Stimulated activated effector memory CD8-positive, alpha-beta T cell treated with anti-CD3 and anti-CD28 coated beads, Interleukin-12 subunit alpha, Interleukin-12 subunit beta, amount 100 ng/mL, for 72 hours (primary cell): ENCODE results near the gene TRIO.
A peak's percentile ranks its signal among the peaks of the same experiment; 100 is the strongest.

ENCODE experiments used
- ATAC-seq: fragments of 150-1000 bp; cut with Tn5 transposase; 2 replicates; pipeline ENCODE4 v1.10.0; 2021
- DNase-seq, 2 donors: peaks; one replicate each; pipeline ENCODE4 v3.0.0; 2021 to 2022; ENCODE audit warnings: low spot score in 2 of 2
- H3K27ac Mint-ChIP-seq: one replicate; pipeline ENCODE4 v1.8.0; 2022; ENCODE audit warnings: mild to moderate bottlenecking, mixed read lengths
- H3K36me3 Mint-ChIP-seq: one replicate; pipeline ENCODE4 v1.8.0; 2022; ENCODE audit warnings: mild to moderate bottlenecking, mixed read lengths
- H3K4me1 Mint-ChIP-seq: one replicate; pipeline ENCODE4 v1.8.0; 2022; ENCODE audit warnings: mixed read lengths
- H3K4me3 Mint-ChIP-seq: one replicate; pipeline ENCODE4 v1.8.0; 2022; ENCODE audit warnings: mild to moderate bottlenecking, mixed read lengths
- H3K9me3 Mint-ChIP-seq: one replicate; pipeline ENCODE4 v1.8.0; 2022; ENCODE audit warnings: mixed read lengths

The TRIO gene

GRCh38 chr5:14503017-14503680 is 360.0 kb downstream of the TRIO start:
- Mint-ChIP-seq H3K36me3 (no peaks in the 10 kb centered on the region), H3K4me1 (no peaks in the 10 kb centered on the region), H3K27ac (no peak overlapping the region), H3K4me3 (no peak overlapping the region), H3K9me3 (no peaks in the 10 kb centered on the region)
- ATAC-seq (no peak), DNase-seq (no peak)

- Mint-ChIP-seq H3K4me3 (no peak overlapping the region), H3K9me3 (no peaks in the 10 kb centered on the region), H3K36me3 (no peaks in the 10 kb centered on the region), H3K27ac (no peak overlapping the region), H3K4me1 (no peaks in the 10 kb centered on the region)
- no peak for ATAC-seq
- no peak for DNase-seq
Observed at GRCh38 chr5:14503681-14504331, 360.7 kb downstream of the TRIO start.

GRCh38 chr5:14504332-14504727 is 361.2 kb downstream of the TRIO start:
- Mint-ChIP-seq H3K9me3 (no peaks in the 10 kb centered on the region), H3K27ac (no peak overlapping the region), H3K4me1 (no peaks in the 10 kb centered on the region), H3K4me3 (no peak overlapping the region), H3K36me3 (no peaks in the 10 kb centered on the region)
- ATAC-seq = no peak
- DNase-seq = no peak

- no peak overlapping the region for H3K4me3 Mint-ChIP-seq
- DNase-seq = no peak
- no peaks in the 10 kb centered on the region for H3K4me1 Mint-ChIP-seq
- H3K9me3 Mint-ChIP-seq = no peaks in the 10 kb centered on the region
- no peaks in the 10 kb centered on the region for H3K36me3 Mint-ChIP-seq
- no peak for ATAC-seq
- no peak overlapping the region for H3K27ac Mint-ChIP-seq
Observed at GRCh38 chr5:14504816-14505215, 361.7 kb downstream of the TRIO start.

GRCh38 chr5:14505310-14506139 is 362.4 kb downstream of the TRIO start:
- ATAC-seq (no peak), DNase-seq (no peak)
- H3K4me1 Mint-ChIP-seq = no peaks in the 10 kb centered on the region
- H3K27ac Mint-ChIP-seq = no peak overlapping the region
- no peaks in the 10 kb centered on the region for H3K36me3 Mint-ChIP-seq
- H3K4me3 Mint-ChIP-seq = no peak overlapping the region
- H3K9me3 Mint-ChIP-seq = no peaks in the 10 kb centered on the region

- Mint-ChIP-seq H3K4me3 (no peak overlapping the region), H3K4me1 (no peaks in the 10 kb centered on the region), H3K27ac (no peak overlapping the region), H3K9me3 (no peaks in the 10 kb centered on the region), H3K36me3 (no peaks in the 10 kb centered on the region)
- ATAC-seq (no peak), DNase-seq (no peak)
Observed at GRCh38 chr5:14506140-14506538, 363.0 kb downstream of the TRIO start.

- H3K9me3 Mint-ChIP-seq = no peaks in the 10 kb centered on the region
- ATAC-seq (no peak), DNase-seq (no peak)
- H3K36me3 Mint-ChIP-seq = no peaks in the 10 kb centered on the region
- H3K4me1 Mint-ChIP-seq = no peaks in the 10 kb centered on the region
- H3K27ac Mint-ChIP-seq = no peak overlapping the region
- no peak overlapping the region for H3K4me3 Mint-ChIP-seq
Observed at GRCh38 chr5:14506661-14507060, 363.5 kb downstream of the TRIO start.

- H3K9me3 Mint-ChIP-seq = no peaks in the 10 kb centered on the region
- no peak for DNase-seq
- H3K4me3 Mint-ChIP-seq = no peak overlapping the region
- ATAC-seq = peak; percentile 11
- H3K36me3 Mint-ChIP-seq = no peaks in the 10 kb centered on the region
- H3K4me1 Mint-ChIP-seq = no peaks in the 10 kb centered on the region
- H3K27ac Mint-ChIP-seq = no peak overlapping the region
Observed at GRCh38 chr5:14507156-14507941, 364.2 kb downstream of the TRIO start.

- H3K36me3 Mint-ChIP-seq = no peaks in the 10 kb centered on the region
- H3K9me3 Mint-ChIP-seq = no peaks in the 10 kb centered on the region
- no peak overlapping the region for H3K4me3 Mint-ChIP-seq
- no peak overlapping the region for H3K27ac Mint-ChIP-seq
- no peaks in the 10 kb centered on the region for H3K4me1 Mint-ChIP-seq
- DNase-seq (no peak), ATAC-seq (no peak)
Observed at GRCh38 chr5:14508046-14508445, 364.9 kb downstream of the TRIO start.

- Mint-ChIP-seq H3K36me3 (no peaks in the 10 kb centered on the region), H3K4me1 (no peaks in the 10 kb centered on the region), H3K27ac (no peak overlapping the region), H3K4me3 (no peak overlapping the region), H3K9me3 (no peaks in the 10 kb centered on the region)
- ATAC-seq (no peak), DNase-seq (no peak)
Observed at GRCh38 chr5:14509556-14509955, 366.4 kb downstream of the TRIO start.

GRCh38 chr5:14510156-14510734 is 367.1 kb downstream of the TRIO start:
- Mint-ChIP-seq H3K4me1 (no peaks in the 10 kb centered on the region), H3K9me3 (no peaks in the 10 kb centered on the region), H3K27ac (no peak overlapping the region), H3K36me3 (no peaks in the 10 kb centered on the region), H3K4me3 (no peak overlapping the region)
- DNase-seq = no peak
- ATAC-seq = no peak

- DNase-seq (no peak), ATAC-seq (no peak)
- Mint-ChIP-seq H3K9me3 (peaks cover 3% of the 10 kb centered on the region), H3K4me1 (no peaks in the 10 kb centered on the region), H3K27ac (no peak overlapping the region), H3K36me3 (no peaks in the 10 kb centered on the region), H3K4me3 (no peak overlapping the region)
Observed at GRCh38 chr5:14510880-14511279, 367.7 kb downstream of the TRIO start.

GRCh38 chr5:14512574-14512973 is 369.4 kb downstream of the TRIO start:
- H3K36me3 Mint-ChIP-seq = no peaks in the 10 kb centered on the region

GRCh38 chr5:14513266-14513665 is 370.1 kb downstream of the TRIO start:
- no peak for ATAC-seq

More at GRCh38 chr5:14512574-14512973, 369.4 kb downstream of the TRIO start:
- DNase-seq (no peak), ATAC-seq (no peak)
- H3K4me3 Mint-ChIP-seq = no peak overlapping the region
- H3K4me1 Mint-ChIP-seq = no peaks in the 10 kb centered on the region
- no peak overlapping the region for H3K27ac Mint-ChIP-seq
- H3K9me3 Mint-ChIP-seq = peaks cover 5% of the 10 kb centered on the region

GRCh38 chr5:14516901-14517300 is 373.8 kb downstream of the TRIO start:
- Mint-ChIP-seq H3K4me1 (no peaks in the 10 kb centered on the region), H3K9me3 (peaks cover 5% of the 10 kb centered on the region), H3K36me3 (no peaks in the 10 kb centered on the region), H3K27ac (no peak overlapping the region), H3K4me3 (no peak overlapping the region)
- ATAC-seq (no peak), DNase-seq (no peak)

More at GRCh38 chr5:14513266-14513665, 370.1 kb downstream of the TRIO start:
- no peak overlapping the region for H3K4me3 Mint-ChIP-seq
- no peak overlapping the region for H3K27ac Mint-ChIP-seq
- H3K36me3 Mint-ChIP-seq = no peaks in the 10 kb centered on the region
- DNase-seq = no peak
- H3K4me1 Mint-ChIP-seq = no peaks in the 10 kb centered on the region
- peaks cover 5% of the 10 kb centered on the region for H3K9me3 Mint-ChIP-seq
